Breast epithelium (tissue), 3 donors: ENCODE results near the gene SLC35F3.

ENCODE experiments used
- POLR2A ChIP-seq: fragments of 450-650 bp; IDR thresholded peaks from one replicate; pipeline ENCODE4 v1.6.1; 2016; ENCODE audit warnings: antibody characterized with exemption, mild to moderate bottlenecking, moderate library complexity
- TF ChIP-seq, protein P1 (sequence below), 3 donors: fragments of 450-650 bp; IDR thresholded peaks; one replicate each; pipeline ENCODE4 v1.5.1; 2016 to 2017; ENCODE audit warnings: antibody characterized with exemption in 3 of 3, mild to moderate bottlenecking in 3 of 3, moderate library complexity in 3 of 3

DNA sequence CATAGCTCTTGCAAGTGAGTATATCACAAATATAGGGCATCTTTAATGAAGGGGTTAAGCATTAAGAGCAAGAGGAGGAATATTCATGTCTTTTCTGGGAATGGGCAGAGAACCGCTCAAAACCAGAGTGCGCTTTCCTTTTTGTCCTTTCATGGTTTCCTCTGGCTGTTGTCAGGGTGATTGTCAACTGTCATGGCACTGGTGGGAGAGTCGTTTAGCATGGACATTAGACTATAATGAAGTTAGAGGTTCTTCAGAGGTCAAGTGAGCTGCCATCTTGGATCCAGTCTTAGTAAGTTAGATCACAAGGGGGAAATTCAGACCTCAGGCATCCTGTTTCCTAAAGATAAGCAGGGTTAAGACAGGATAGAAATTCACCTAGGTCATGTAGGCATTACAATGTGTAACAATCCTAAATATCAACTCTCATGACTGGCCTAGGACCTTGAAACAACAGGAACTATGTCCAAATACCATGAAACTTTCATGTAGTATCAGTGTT lies 456.7 kb downstream of the SLC35F3 start:
- TF ChIP-seq, protein P1, sequence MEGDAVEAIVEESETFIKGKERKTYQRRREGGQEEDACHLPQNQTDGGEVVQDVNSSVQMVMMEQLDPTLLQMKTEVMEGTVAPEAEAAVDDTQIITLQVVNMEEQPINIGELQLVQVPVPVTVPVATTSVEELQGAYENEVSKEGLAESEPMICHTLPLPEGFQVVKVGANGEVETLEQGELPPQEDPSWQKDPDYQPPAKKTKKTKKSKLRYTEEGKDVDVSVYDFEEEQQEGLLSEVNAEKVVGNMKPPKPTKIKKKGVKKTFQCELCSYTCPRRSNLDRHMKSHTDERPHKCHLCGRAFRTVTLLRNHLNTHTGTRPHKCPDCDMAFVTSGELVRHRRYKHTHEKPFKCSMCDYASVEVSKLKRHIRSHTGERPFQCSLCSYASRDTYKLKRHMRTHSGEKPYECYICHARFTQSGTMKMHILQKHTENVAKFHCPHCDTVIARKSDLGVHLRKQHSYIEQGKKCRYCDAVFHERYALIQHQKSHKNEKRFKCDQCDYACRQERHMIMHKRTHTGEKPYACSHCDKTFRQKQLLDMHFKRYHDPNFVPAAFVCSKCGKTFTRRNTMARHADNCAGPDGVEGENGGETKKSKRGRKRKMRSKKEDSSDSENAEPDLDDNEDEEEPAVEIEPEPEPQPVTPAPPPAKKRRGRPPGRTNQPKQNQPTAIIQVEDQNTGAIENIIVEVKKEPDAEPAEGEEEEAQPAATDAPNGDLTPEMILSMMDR (IDR thresholded peaks at IDR 0.05), result no peak
- TF ChIP-seq POLR2A, result no peak
